WTC11 (cell line): ENCODE data around the gene CHST6.

Experiments
- FOXP1 ChIP-seq: sonication (generic); formaldehyde crosslinking; IDR thresholded peaks from 2 replicates; pipeline ENCODE4 v1.8.0; 2022; ENCODE audit warnings: missing genetic modification reagents, mild to moderate bottlenecking, moderate library complexity, borderline replicate concordance
- JUN ChIP-seq: sonication (generic); formaldehyde crosslinking; IDR thresholded peaks from 2 replicates; pipeline ENCODE4 v1.8.0; 2023; ENCODE audit warnings: mild to moderate bottlenecking, missing genetic modification reagents
- NR1H2 ChIP-seq: sonication (generic); formaldehyde crosslinking; IDR thresholded peaks from 2 replicates; pipeline ENCODE4 v1.9.0; 2021; ENCODE audit warnings: mild to moderate bottlenecking, moderate library complexity, missing genetic modification reagents
- RELA ChIP-seq: sonication (generic); formaldehyde crosslinking; IDR thresholded peaks from 2 replicates; pipeline ENCODE4 v1.8.1; 2022; ENCODE audit warnings: missing genetic modification reagents, mild to moderate bottlenecking, borderline replicate concordance
- ZNF121 ChIP-seq: sonication (generic); formaldehyde crosslinking; IDR thresholded peaks from 2 replicates; pipeline ENCODE4 v1.8.0; 2023; ENCODE audit warnings: missing genetic modification reagents
- TF ChIP-seq, protein P1 (sequence below): fragments of 200-600 bp; IDR thresholded peaks from 2 replicates; pipeline ENCODE4 v1.8.0; 2022; ENCODE audit warnings: antibody characterized with exemption

GRCh38 chr16:75445298-75445697 is 49.9 kb downstream of the CHST6 start:
- TF ChIP-seq FOXP1 (CRISPR knock-in tag) (no peak), JUN (CRISPR knock-in tag) (no peak), RELA (CRISPR knock-in tag) (no peak), NR1H2 (no peak), ZNF121 (no peak)
- TF ChIP-seq, protein P1, sequence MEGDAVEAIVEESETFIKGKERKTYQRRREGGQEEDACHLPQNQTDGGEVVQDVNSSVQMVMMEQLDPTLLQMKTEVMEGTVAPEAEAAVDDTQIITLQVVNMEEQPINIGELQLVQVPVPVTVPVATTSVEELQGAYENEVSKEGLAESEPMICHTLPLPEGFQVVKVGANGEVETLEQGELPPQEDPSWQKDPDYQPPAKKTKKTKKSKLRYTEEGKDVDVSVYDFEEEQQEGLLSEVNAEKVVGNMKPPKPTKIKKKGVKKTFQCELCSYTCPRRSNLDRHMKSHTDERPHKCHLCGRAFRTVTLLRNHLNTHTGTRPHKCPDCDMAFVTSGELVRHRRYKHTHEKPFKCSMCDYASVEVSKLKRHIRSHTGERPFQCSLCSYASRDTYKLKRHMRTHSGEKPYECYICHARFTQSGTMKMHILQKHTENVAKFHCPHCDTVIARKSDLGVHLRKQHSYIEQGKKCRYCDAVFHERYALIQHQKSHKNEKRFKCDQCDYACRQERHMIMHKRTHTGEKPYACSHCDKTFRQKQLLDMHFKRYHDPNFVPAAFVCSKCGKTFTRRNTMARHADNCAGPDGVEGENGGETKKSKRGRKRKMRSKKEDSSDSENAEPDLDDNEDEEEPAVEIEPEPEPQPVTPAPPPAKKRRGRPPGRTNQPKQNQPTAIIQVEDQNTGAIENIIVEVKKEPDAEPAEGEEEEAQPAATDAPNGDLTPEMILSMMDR: no peak
